Osteocyte (in vitro differentiated cells): ENCODE data around the gene DYRK1A. TPM values are rescaled to one million over a fixed set of nuclear protein-coding genes. Genes with fewer than 3 reads are reported as not detected.
A peak's percentile ranks its signal among the peaks of the same experiment; 100 is the strongest.
"Not testable (repeated sequence)": the region's sequence is repeated elsewhere in the genome, so short reads cannot be mapped to it uniquely, and the experiment has no call there.

Source experiments
- DNase-seq: peaks from one replicate; pipeline ENCODE4 v3.0.0; 2021; ENCODE audit warnings: mixed read lengths; ENCODE audit not compliant: unreplicated experiment; ENCODE audit errors: extremely low spot score
- H3K27ac Mint-ChIP-seq: one replicate; pipeline ENCODE4 v1.8.0; 2021; ENCODE audit warnings: mild to moderate bottlenecking, mixed read lengths; ENCODE audit not compliant: unreplicated experiment
- H3K27me3 Mint-ChIP-seq: one replicate; pipeline ENCODE4 v1.8.0; 2021; ENCODE audit warnings: mixed read lengths; ENCODE audit not compliant: unreplicated experiment
- H3K36me3 Mint-ChIP-seq: one replicate; pipeline ENCODE4 v1.8.0; 2021; ENCODE audit warnings: mixed read lengths; ENCODE audit not compliant: unreplicated experiment
- H3K4me1 Mint-ChIP-seq: one replicate; pipeline ENCODE4 v1.8.0; 2021; ENCODE audit warnings: mixed read lengths; ENCODE audit not compliant: unreplicated experiment
- H3K4me3 Mint-ChIP-seq: one replicate; pipeline ENCODE4 v1.8.0; 2021; ENCODE audit warnings: mild to moderate bottlenecking, moderate library complexity, mixed read lengths; ENCODE audit not compliant: unreplicated experiment
- H3K9me3 Mint-ChIP-seq: one replicate; pipeline ENCODE4 v1.8.0; 2021; ENCODE audit warnings: mixed read lengths; ENCODE audit not compliant: unreplicated experiment
- CTCF ChIP-seq: fragments of 200-600 bp; sonication (generic); IDR thresholded peaks from 2 replicates; pipeline ENCODE4 v1.5.0; 2021; ENCODE audit warnings: antibody characterized with exemption, mild to moderate bottlenecking, moderate library complexity
- total RNA-seq: library from RNA; stranded (reverse); gene quantifications from 2 replicates; pipeline ENCODE4 v1.2.1, GENCODE V29; 2021

DYRK1A gene
- total RNA-seq, 1 donor from 2014 or later: 63.2 TPM

- Mint-ChIP-seq H3K4me1 (peaks cover 18% of the 10 kb centered on the region), H3K36me3 (peaks cover 22% of the 10 kb centered on the region), H3K27me3 (no peaks in the 10 kb centered on the region), H3K4me3 (no peak overlapping the region), H3K27ac (no peak overlapping the region), H3K9me3 (no peaks in the 10 kb centered on the region)
- TF ChIP-seq CTCF: no peak
- peak; percentile 42 for DNase-seq
These were observed 154.2 kb downstream of the DYRK1A start for GRCh38 chr21:37520801-37521200.

- Mint-ChIP-seq H3K9me3 (no peaks in the 10 kb centered on the region), H3K27ac (no peak overlapping the region), H3K36me3 (peaks cover 17% of the 10 kb centered on the region), H3K4me1 (peaks cover 20% of the 10 kb centered on the region), H3K4me3 (no peak overlapping the region), H3K27me3 (no peaks in the 10 kb centered on the region)
- TF ChIP-seq CTCF: no peak
- DNase-seq: no peak
These were observed 155.1 kb downstream of the DYRK1A start for GRCh38 chr21:37521658-37522057.

DNA sequence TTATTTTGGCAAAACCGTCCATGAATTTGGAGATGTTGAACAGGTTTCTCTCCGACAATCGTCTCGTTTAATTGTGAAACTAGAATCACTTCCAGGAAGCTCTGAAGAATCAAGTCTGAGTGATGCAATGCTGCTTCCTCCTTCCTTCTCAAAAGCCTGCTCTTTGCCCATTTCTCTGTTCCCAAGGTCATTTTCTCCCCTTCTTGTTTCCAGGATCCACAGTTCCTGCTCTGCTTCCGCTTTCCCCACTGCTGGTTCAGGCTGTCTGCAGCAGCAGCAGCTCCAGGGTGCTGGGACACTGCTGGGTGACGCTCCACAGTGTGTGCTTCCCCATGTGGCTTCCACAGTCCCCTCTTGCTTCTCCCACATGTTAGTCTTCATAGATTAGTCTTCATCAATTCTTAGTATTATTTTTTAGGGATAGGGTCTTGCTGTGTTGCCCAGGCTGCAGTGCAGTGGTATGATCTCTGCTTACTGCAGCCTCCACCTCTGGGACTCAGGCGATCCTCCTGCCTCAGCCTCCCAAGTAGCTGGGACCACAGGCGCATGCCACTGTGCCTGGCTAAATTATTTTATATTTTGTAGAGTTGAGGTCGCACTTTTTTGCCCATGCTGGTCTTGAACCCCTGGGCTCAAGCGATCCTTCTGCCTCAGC, 156.2 kb downstream of the DYRK1A start:
- Mint-ChIP-seq H3K4me3 (no peak overlapping the region), H3K27me3 (no peaks in the 10 kb centered on the region), H3K9me3 (no peaks in the 10 kb centered on the region), H3K27ac (no peak overlapping the region), H3K36me3 (peaks cover 6% of the 10 kb centered on the region), H3K4me1 (peaks cover 20% of the 10 kb centered on the region)
- no peak for TF ChIP-seq CTCF
- DNase-seq: peak; percentile 57

DNA sequence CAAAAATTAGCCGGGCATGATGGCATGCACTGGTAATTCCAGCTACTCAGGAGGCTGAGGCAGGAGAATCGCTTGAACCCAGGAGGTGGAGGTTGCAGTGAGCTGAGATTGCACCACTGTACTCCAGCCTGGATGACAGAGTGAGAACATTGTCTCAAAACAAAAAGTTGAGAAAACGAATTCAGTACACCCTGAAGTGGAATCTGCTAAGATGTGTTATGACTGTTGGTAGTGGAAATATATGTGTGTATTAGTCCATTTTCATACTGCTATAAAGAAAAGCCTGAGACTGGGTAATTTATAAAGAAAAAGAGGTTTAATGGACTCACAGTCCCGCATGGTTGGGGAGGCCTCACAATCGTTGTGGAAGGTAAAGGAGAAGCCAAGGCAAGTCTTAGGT, 158.4 kb downstream of the DYRK1A start:
- H3K9me3 Mint-ChIP-seq, H3K27ac Mint-ChIP-seq, H3K27me3 Mint-ChIP-seq, H3K36me3 Mint-ChIP-seq, DNase-seq, H3K4me3 Mint-ChIP-seq: not testable (repeated sequence)
- peaks cover 20% of the 10 kb centered on the region for H3K4me1 Mint-ChIP-seq

GRCh38 chr21:37525810-37526209, 159.2 kb downstream of the DYRK1A start:
- DNase-seq: no peak
- Mint-ChIP-seq H3K27me3 (no peaks in the 10 kb centered on the region), H3K4me3 (no peak overlapping the region), H3K9me3 (no peaks in the 10 kb centered on the region), H3K27ac (no peak overlapping the region), H3K4me1 (peaks cover 22% of the 10 kb centered on the region), H3K36me3 (no peaks in the 10 kb centered on the region)
- TF ChIP-seq CTCF: no peak
